HG02981 (cell line): Measurements from ENCODE around the gene C1orf35.

Experiments
- ATAC-seq: cut with Tn5 transposase; IDR thresholded peaks from one replicate; pipeline ENCODE4 v1.9.1; 2021; ENCODE audit warnings: mild to moderate bottlenecking, moderate library complexity; ENCODE audit not compliant: unreplicated experiment

The C1orf35 gene

DNA sequence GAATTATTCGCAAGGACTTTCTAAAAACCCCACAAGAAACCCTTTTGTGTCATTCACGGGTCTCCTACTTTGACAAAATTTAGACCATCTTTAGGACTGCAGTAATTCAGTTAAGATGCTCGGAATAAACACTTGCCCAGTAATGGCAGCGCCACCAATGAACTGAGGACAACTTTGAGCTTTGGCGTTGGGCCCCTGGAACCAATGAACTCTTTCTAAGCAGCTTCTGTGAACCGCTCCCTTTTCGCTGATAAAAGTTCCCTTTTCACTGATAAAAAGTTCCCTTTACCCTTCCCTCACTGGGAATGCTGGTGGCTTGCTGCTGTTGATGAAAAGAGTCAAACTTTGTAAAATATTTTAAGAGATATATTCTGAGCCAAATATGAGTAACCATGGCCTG is 7.4 kb upstream of the C1orf35 start:
- no peak for ATAC-seq

DNA sequence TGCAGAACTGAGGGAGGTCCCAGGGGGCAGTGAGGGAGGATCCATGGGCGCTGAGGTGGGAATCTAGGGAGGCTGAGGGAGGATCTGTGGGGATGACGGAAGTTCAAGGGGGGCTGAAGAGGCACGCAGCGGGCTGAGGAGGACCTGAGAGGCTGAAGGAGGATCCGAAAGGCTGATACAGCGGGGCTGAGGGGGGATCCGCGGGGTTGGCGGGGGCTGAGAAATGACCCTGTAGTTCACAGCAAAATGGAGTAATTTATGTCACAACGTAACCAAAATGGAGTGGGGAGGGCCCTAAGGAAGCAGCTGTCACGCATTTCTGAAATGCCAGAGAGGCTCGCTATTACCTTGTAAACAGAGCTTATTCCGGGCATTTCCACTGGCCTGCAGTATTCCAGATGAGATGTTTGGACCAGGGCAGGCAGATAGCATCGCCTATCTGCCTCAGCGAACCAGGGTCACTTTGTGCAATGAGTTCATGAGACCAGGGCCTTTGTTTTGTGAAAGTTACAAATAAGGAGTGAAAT is 6.9 kb upstream of the C1orf35 start:
- no peak for ATAC-seq

GRCh38 chr1:228109073-228109961 is 6.2 kb upstream of the C1orf35 start, which contains the start of gene MRPL55:
Gene MRPL55 (minus strand): TSS chr1:228109299. CDS start chr1:228108260, 1,039 bp downstream.
- ATAC-seq, result peak; percentile 92

GRCh38 chr1:228108742-228109072 is 5.6 kb upstream of the C1orf35 start:
- peak; percentile 2 for ATAC-seq

DNA sequence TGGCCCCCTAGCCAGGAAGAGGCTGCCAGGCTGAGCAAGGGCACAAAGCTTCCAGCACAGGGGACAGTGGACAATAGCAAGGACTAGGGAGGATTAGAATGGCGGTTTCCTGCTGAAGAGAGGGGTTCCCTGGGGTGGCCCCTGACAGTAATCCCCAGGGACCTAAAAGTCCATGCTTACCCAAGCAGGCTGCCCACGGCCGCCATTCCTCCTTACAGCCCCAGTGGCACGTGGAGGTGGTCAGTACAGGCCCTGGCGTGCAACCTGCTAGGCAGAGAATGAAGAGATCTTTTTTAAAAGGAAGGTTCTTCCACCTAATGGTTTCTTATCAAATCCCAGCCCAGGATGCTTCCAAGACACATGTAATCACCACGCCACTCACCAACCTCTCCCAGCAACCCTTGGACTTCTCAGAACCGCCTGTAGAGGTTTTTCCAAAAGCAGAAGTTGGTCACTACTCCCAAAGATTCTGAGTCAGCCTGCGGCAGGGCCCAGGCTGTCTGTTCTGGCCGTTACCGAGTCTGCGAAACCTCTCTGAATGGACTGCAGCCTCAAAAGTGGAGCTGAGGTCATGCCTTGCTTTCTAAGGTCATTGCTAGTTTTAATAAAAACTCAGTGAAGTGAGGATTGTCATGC is 5.0 kb upstream of the C1orf35 start:
- ATAC-seq, result no peak

DNA sequence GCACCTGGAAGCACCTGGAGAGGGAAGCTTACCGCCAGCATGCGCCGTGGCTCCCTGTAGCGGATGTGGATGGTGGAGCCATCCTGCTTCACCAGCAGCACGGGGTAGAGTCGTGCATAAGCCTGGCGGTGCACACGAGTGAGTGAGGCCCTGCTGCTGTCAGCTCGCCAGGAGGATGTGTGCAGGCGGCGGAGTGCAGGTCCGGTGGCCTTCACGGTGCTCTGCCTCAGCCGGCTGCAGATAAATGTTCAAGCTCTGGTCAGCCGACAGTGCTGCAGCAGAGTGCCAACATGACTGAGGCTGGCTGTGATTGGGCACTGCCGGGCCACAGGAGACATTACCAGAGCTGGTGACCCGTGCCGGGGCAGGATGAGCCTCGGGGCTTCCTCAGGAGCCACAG is 4.5 kb upstream of the C1orf35 start:
- no peak for ATAC-seq

GRCh38 chr1:228106800-228107054 is 3.6 kb upstream of the C1orf35 start:
- ATAC-seq, result no peak

GRCh38 chr1:228105996-228106799 is 3.1 kb upstream of the C1orf35 start:
- no peak for ATAC-seq

GRCh38 chr1:228105270-228105995 is 2.3 kb upstream of the C1orf35 start:
- no peak for ATAC-seq

- no peak for ATAC-seq
These were observed 1.6 kb upstream of the C1orf35 start for GRCh38 chr1:228104526-228105269.

DNA sequence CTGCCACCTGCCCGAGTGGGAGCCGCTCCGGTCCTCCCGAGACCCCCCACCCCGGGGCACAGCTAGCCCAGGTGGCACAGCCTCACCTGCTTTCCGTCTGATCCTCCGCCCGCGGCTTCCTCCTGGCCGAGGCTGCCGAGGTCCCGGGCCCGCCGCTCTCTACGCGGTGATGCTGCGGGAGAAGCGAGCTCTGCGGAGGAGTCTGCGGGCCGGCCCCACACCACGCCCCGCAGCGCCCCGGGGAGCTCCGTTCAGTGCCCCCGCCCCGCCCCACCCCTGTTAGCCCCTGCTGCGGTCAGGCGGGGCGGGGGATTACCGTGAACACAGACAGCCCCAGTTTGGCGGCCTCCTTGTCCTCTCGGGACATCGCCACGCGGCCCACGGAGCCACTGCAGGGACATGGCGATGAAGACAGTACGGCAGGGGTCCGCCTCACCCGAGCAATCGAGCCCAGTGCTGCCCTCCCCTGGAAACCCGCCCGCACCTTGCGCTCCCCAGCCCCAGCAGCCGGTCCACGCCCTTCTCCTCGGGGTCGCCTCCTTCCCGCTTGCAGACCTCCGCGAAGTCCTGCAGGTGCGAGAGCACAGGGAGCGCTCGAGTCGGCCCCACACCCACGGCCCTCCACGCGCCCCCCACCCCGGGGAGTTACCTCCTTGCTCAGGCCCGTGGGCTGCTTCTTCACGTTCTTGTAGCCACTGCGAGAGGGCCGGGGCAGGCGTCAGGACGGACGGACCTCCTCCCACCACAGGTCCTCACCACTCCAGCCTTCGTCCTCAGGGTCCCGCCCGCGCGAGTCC is 933 bp downstream of the C1orf35 start:
- ATAC-seq, result peak; percentile 20

GRCh38 chr1:228101614-228101993 is 1.5 kb downstream of the C1orf35 start:
- no peak for ATAC-seq

DNA sequence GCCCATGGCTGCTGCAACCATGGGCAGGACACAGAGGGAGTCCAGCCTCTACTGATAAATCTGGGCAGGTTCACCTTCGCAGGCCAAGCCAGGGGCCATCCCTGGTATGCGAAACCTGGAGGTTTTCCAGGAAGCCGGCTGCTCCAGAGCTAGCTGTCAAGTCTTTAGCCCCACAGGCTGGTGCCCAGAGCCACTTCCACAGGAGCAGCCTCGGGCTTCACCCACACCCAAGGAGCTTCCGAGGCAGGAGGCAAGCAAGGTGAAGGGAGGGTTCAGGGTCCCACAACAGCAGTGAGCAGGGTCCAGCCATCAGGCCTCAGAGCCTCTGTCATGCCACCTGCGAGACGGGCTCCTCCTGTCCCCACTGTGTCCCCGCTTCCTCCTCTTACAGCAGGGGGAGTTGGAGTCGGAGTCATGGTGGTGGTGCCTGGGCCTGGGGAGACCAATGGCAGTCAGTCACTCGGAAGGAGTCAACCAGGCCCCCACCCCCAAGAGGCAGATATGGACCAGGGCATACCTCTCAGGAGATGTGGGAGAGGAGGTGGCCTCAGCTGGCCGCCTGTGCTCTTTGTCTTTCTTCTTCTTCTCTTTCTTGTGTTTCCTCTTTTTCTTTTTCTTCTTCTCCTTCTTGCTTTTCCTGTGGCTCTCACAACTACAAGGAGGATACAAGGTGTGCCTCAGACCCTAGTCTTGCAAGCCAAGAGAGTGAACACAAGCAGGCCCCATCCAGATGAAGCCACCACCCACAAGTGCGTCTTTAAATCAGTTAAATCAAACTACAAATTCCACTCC is 2.1 kb downstream of the C1orf35 start:
- ATAC-seq, result no peak

DNA sequence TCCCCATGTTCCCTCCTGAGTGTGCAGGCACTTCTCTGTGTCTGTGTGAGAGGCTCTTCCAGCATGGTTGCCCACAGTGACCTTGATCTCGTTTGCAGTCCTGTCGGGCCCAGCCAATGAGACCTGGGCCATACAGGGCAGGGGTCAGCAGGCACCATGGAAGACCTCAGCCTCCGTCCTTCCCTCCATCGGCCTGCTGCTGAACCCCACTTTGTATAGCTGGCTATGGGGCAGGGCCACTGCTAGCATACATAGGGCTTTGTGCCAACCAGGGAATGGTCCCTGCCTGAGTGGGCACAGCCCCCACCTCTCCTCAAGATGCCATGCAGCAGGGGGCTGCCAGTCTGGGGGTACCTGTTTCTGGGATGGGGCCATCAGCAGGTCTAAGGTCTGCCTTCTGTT is 3.8 kb downstream of the C1orf35 start:
- no peak for ATAC-seq

DNA sequence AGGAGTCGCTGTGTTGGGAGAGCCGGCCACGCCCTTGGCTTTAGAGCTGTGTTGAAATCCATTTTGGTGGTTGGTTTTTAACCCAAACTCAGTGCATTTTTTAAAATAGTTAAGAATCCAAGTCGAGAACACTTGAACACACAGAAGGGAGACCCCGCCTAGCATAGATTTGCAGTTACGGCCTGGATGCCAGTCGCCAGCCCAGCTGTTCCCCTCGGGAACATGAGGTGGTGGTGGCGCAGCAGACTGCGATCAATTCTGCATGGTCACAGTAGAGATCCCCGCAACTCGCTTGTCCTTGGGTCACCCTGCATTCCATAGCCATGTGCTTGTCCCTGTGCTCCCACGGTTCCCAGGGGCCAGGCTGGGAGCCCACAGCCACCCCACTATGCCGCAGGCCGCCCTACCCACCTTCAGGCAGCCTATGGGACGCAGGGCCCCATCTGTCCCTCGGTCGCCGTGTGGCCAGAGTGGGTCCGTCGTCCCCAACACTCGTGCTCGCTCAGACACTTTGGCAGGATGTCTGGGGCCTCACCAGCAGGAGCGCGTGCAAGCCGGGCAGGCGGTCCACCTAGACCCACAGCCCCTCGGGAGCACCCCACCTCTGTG is 4.7 kb downstream of the C1orf35 start:
- ATAC-seq, result no peak

DNA sequence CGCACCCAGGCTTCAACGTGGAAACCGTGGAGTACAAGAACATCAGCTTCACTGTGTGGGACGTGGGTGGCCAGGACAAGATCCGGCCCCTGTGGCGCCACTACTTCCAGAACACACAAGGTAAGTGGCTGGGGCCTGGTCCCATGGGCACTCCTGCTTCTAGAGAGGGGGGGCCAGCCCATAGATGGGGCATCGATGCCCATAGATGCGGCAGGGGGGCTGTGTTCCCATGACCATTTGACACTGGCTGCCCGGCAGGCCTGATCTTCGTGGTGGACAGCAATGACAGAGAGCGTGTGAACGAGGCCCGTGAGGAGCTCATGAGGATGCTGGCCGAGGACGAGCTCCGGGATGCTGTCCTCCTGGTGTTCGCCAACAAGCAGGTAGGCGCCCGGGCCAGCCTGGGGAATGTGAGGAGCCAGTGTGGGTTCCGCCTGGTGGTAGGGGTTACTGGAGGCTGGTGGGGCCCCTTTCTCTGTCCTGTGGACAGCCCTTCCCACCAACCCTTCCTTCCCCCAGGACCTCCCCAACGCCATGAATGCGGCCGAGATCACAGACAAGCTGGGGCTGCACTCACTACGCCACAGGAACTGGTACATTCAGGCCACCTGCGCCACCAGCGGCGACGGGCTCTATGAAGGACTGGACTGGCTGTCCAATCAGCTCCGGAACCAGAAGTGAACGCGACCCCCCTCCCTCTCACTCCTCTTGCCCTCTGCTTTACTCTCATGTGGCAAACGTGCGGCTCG is 5.6 kb downstream of the C1orf35 start:
- ATAC-seq, result no peak
